Esophagus squamous epithelium (tissue), 4 donors: ENCODE results near the gene CD37.

Source experiments
- POLR2A ChIP-seq, 4 donors: fragments of 450-650 bp; IDR thresholded peaks; one replicate each; pipeline ENCODE4 v1.6.1; 2017; ENCODE audit warnings: antibody characterized with exemption in 4 of 4, mild to moderate bottlenecking in 4 of 4, moderate library complexity in 3 of 4
- TF ChIP-seq, protein P1 (sequence below), 6 experiments: fragments of 450-650 bp in 4 of 6; fragments of 200-600 bp in 2 of 6; sonication (generic) in 2 of 6; IDR thresholded peaks; one replicate each; pipeline ENCODE4 v1.5.1; 2016 to 2019; ENCODE audit warnings: antibody characterized with exemption in 6 of 6, mild to moderate bottlenecking in 4 of 6, moderate library complexity in 4 of 6

DNA sequence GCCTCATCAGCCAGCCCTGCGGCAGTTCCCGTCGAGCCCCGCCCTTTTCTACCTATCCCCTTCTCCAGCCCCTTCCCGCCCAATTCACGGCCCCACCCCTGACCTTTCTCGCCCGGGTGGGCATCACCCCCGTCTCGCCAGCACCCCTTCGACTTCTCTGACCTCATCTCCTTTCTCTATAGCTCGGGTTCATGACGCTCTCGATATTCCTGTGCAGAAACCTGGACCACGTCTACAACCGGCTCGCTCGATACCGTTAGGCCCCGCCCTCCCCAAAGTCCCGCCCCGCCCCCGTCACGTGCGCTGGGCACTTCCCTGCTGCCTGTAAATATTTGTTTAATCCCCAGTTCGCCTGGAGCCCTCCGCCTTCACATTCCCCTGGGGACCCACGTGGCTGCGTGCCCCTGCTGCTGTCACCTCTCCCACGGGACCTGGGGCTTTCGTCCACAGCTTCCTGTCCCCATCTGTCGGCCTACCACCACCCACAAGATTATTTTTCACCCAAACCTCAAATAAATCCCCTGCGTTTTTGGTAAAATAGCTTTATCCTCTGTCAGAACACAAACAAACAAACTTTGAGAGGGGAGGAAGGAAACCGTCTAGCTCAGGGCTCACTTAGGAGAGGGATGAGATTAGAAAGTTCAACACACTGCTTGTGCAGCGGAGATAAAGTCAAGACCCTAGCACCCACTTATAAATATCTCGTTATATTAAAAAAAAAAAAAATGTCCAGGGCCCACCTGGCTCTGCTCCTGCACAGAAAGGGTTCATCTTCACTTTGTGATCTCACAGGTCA, 5.1 kb downstream of the CD37 start:
- TF ChIP-seq, protein P1, sequence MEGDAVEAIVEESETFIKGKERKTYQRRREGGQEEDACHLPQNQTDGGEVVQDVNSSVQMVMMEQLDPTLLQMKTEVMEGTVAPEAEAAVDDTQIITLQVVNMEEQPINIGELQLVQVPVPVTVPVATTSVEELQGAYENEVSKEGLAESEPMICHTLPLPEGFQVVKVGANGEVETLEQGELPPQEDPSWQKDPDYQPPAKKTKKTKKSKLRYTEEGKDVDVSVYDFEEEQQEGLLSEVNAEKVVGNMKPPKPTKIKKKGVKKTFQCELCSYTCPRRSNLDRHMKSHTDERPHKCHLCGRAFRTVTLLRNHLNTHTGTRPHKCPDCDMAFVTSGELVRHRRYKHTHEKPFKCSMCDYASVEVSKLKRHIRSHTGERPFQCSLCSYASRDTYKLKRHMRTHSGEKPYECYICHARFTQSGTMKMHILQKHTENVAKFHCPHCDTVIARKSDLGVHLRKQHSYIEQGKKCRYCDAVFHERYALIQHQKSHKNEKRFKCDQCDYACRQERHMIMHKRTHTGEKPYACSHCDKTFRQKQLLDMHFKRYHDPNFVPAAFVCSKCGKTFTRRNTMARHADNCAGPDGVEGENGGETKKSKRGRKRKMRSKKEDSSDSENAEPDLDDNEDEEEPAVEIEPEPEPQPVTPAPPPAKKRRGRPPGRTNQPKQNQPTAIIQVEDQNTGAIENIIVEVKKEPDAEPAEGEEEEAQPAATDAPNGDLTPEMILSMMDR (IDR thresholded peaks at IDR 0.05), result no peak
- no peak for TF ChIP-seq POLR2A (IDR thresholded peaks at IDR 0.05)
